Adrenal gland (tissue), 12 donors: ENCODE results near the gene GRIN1. TPM values are rescaled to one million over a fixed set of nuclear protein-coding genes. Genes with fewer than 3 reads are reported as not detected.
A peak's percentile ranks its signal among the peaks of the same experiment; 100 is the strongest.
"Not testable (repeated sequence)": the region's sequence is repeated elsewhere in the genome, so short reads cannot be mapped to it uniquely, and the experiment has no call there.

Source experiments
- DNase-seq, 7 donors: peaks; one replicate each; pipeline ENCODE4 v3.0.0-alpha.2; 2019 to 2020
- H3K27ac ChIP-seq, 5 donors: fragments of 200-600 bp; sonication (generic) in 4 of 5; 1 replicate in 3 of 5; 2 replicates in 2 of 5; pipeline versions ENCODE4 v1.5.1 to v1.8.0; 2016 to 2020; ENCODE audit warnings: mild to moderate bottlenecking in 1 of 5
- H3K27me3 ChIP-seq: fragments of 200-600 bp; 2 replicates; pipeline ENCODE4 v1.8.0; 2021
- H3K36me3 ChIP-seq, 2 donors: fragments of 200-600 bp; replicated peaks in 1 of 2; 1 replicate in 1 of 2; 2 replicates in 1 of 2; pipeline versions ENCODE4 v1.5.1 to v1.8.0; 2018 to 2022
- H3K4me1 ChIP-seq, 2 donors: fragments of 200-600 bp; replicated peaks in 1 of 2; 1 replicate in 1 of 2; 2 replicates in 1 of 2; pipeline versions ENCODE4 v1.5.1 to v1.8.0; 2018 to 2021
- H3K4me3 ChIP-seq, 4 donors: fragments of 200-600 bp; sonication (generic) in 3 of 4; one replicate each; pipeline ENCODE4 v1.5.1; 2016 to 2018
- H3K9me3 ChIP-seq, 3 donors: fragments of 200-600 bp; sonication (generic) in 1 of 3; replicated peaks in 1 of 3; 1 replicate in 2 of 3; 2 replicates in 1 of 3; pipeline versions ENCODE4 v1.5.1 to v1.8.0; 2016 to 2021
- POLR2A ChIP-seq, 2 donors: fragments of 450-650 bp; IDR thresholded peaks; one replicate each; pipeline ENCODE4 v1.6.1; 2017; ENCODE audit warnings: antibody characterized with exemption in 2 of 2, mild to moderate bottlenecking in 2 of 2, moderate library complexity in 1 of 2
- WGBS, 4 donors: extraction: QIAGEN DNeasy Blood & Tissue Kit in 2 of 4; methylation state at CpG; one replicate each; pipeline versions ENCODE4 v1.1.5 to v1.1.7; 2013 to 2017; 5-methylcytosine and 5-hydroxymethylcytosine counted together
- intact Hi-C, 2 donors: fragments of 100-400 bp; cut with DNase I; formaldehyde crosslinking; loops; one replicate each; pipeline versions ENCODE4 v1.14.1 to v1.15.0; 2022 to 2023
- polyA plus RNA-seq, 3 donors: library from polyadenylated mRNA; stranded (reverse); fragments of 200-250 nt in 2 of 3; fragments of 350-450 nt in 1 of 3; fragmentation: Illumina TruSeq in 1 of 3; extraction: RNeasy Lipid Tissue Mini Kit (QIAGEN cat#74804) in 1 of 3; gene quantifications; one replicate each; pipeline ENCODE4 v1.2.3, GENCODE V29; 2013 to 2014
- total RNA-seq, 9 donors: library from RNA; depleted of rRNA in 4 of 9; stranded (reverse); fragments of >200 nt in 4 of 9; fragments of 120-200 nt in 1 of 9; fragmentation: NEBNext Ultra II Directional in 1 of 9; extraction: Animal tissue kit (Norgen Biotek cat#: 25700) in 1 of 9; gene quantifications; one replicate each; pipeline versions ENCODE4 v1.1.0 to v1.2.4, GENCODE V29; 2013 to 2023
- TF ChIP-seq, protein P1 (sequence below), 6 experiments: fragments of 450-650 bp in 4 of 6; fragments of 200-600 bp in 2 of 6; sonication (generic) in 1 of 6; IDR thresholded peaks; 1 replicate in 5 of 6; 2 replicates in 1 of 6; pipeline versions ENCODE4 v1.5.1 to v1.8.0; 2016 to 2021; ENCODE audit warnings: antibody characterized with exemption in 6 of 6, mild to moderate bottlenecking in 2 of 6, moderate library complexity in 1 of 6
- donor health status: healthy with polysubstance abuse.
- donor health status: Bipolar disorder and iron deficiency.
- donor health status: DM: yes; HTN: yes; CAD: no.
- donor health status: DM: no; HTN: no; CAD: no.
- donor health status: DM: no; HTN: no; CAD: no.
- donor health status: DM: yes; HTN: yes; CAD: no.

The GRIN1 gene
- total and polyA plus RNA-seq, 12 donors = 0.04 to 0.28 (median 0.10) TPM; not detected in 5

DNA sequence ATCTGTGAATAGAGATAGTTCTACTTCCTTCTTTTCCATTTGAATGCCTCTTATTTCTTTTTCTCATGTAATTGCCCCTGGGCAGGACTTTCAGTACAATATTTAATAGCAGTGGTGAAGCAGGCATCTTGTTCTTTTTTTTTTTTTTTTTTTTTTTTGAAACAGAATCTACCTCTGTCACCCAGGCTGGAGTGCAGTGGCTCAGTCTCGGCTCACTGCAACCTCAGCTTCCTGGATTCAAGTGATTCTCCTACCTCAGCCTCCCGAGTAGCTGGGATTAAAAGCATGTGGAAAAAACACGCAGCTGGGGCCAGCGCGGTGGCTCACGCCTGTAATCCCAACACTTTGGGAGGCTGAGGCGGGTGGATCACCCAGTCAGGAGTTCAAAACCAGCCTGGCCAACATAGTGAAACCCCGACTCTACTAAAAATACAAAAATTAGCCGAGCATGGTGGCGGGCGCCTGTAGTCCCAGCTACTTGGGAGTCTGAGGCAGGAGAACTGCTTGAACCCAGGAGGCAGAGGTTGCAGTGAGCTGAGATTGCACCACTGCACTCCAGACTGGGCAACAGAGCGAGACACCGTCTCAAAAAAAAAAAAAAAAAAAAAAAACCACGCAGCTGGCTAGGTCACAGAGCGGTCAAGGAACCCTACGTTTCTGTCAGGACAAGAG, 16.0 kb upstream of the GRIN1 start:
- H3K27me3 ChIP-seq, H3K27ac ChIP-seq, intact Hi-C loops, DNase-seq, H3K36me3 ChIP-seq, H3K4me1 ChIP-seq, H3K4me3 ChIP-seq, H3K9me3 ChIP-seq: not testable (repeated sequence)
- WGBS, 4 donors = 81 to 91% (median 84%) methylated on average over 16 of the region's 16 CpGs

DNA sequence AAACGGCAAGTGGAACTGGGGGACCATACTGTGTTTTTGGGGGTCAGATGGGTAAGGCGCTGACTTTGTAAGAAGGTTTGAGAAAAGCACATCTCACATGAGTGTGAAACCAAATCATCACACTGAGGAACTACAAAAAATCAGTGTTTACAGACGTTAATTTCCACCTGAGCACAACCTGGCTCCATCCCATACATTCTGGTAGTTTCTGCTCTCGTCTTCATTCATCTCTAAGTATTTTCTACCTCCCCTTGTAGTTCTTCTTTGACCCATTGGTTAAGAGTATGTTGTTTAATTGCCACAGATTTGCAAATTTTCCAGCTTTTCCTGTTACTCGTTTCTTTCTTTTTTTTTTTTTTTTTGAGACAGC, 15.5 kb upstream of the GRIN1 start:
- no peak for TF ChIP-seq POLR2A (IDR thresholded peaks at IDR 0.05)
- TF ChIP-seq, protein P1, sequence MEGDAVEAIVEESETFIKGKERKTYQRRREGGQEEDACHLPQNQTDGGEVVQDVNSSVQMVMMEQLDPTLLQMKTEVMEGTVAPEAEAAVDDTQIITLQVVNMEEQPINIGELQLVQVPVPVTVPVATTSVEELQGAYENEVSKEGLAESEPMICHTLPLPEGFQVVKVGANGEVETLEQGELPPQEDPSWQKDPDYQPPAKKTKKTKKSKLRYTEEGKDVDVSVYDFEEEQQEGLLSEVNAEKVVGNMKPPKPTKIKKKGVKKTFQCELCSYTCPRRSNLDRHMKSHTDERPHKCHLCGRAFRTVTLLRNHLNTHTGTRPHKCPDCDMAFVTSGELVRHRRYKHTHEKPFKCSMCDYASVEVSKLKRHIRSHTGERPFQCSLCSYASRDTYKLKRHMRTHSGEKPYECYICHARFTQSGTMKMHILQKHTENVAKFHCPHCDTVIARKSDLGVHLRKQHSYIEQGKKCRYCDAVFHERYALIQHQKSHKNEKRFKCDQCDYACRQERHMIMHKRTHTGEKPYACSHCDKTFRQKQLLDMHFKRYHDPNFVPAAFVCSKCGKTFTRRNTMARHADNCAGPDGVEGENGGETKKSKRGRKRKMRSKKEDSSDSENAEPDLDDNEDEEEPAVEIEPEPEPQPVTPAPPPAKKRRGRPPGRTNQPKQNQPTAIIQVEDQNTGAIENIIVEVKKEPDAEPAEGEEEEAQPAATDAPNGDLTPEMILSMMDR (IDR thresholded peaks at IDR 0.05) = no peak
- Histone ChIP-seq H3K36me3 (no peaks in the 10 kb centered on the region), H3K27ac (no peak overlapping the region), H3K9me3 (no peaks in the 10 kb centered on the region), H3K27me3 (no peaks in the 10 kb centered on the region), H3K4me1 (peaks cover 14% of the 10 kb centered on the region in 2 donors), H3K4me3 (no peak overlapping the region)
- intact Hi-C loops = no loop called here
- 71 to 78% (median 72%) methylated on average over 5 of the region's 5 CpGs for WGBS, 4 donors
- no peak for DNase-seq

DNA sequence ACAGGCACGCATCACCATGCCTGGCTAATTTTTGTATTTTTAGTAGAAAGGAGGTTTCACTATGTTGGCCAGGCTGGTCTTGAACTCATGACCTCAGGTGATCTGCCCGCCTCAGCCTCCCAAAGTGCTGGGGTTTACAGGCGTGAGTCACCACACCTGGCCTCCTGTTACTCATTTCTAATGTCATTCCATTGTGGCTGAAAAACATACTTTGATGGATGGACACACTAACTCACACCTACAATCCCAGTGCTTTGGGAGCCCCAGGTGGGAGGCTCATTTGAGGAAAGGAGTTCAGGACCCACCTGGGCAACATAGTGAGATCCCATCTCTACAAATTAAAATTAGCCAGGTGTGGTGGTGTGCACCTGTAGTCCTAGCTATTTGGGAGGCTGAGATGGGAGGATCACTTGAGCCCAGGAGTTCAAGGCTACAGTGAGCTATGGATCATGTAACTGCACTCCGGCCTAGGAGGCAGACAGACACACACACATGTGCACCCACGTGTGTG, 14.9 kb upstream of the GRIN1 start:
- H3K27ac ChIP-seq, H3K36me3 ChIP-seq, H3K4me3 ChIP-seq, DNase-seq, H3K27me3 ChIP-seq, H3K9me3 ChIP-seq, intact Hi-C loops: not testable (repeated sequence)
- peaks cover 14 to 20% of the 10 kb centered on the region in 2 donors for H3K4me1 ChIP-seq
- 76 to 90% (median 85%) methylated on average over 5 of the region's 5 CpGs for WGBS, 4 donors

DNA sequence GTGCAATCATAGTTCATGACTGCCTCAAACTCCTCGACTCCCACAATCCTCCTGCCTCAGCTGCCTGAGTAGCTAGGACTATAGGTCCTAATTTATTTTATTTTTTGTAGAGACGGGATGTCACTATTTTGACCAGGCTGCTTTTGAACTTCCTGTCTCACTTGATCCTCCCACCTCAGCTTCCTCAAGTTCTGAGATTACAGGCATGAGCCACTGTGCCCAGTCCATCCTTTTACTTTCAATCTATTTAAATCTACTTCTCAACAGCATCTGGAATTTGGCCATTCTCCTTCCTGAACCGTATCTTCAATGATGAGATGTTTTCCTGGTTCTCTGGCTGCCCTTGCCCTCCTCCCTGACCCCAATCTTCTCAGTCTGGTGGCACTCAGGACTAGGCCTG, 12.2 kb upstream of the GRIN1 start:
- TF ChIP-seq POLR2A (IDR thresholded peaks at IDR 0.05) = no peak
- TF ChIP-seq, protein P1 (IDR thresholded peaks at IDR 0.05) = no peak
- Histone ChIP-seq H3K4me1 (peaks cover 16 to 26% of the 10 kb centered on the region in 2 donors), H3K9me3 (no peaks in the 10 kb centered on the region), H3K36me3 (no peaks in the 10 kb centered on the region), H3K27me3 (no peaks in the 10 kb centered on the region), H3K4me3 (peak overlapping the region in 1 of 4 donors; percentile 17), H3K27ac (peak overlapping the region in 2 of 5 donors; percentile 8 to 78)
- DNase-seq = no peak
- WGBS, 4 donors = 46 to 50% (median 47%) methylated on average over 3 of the region's 3 CpGs
- intact Hi-C loops = no loop called here

DNA sequence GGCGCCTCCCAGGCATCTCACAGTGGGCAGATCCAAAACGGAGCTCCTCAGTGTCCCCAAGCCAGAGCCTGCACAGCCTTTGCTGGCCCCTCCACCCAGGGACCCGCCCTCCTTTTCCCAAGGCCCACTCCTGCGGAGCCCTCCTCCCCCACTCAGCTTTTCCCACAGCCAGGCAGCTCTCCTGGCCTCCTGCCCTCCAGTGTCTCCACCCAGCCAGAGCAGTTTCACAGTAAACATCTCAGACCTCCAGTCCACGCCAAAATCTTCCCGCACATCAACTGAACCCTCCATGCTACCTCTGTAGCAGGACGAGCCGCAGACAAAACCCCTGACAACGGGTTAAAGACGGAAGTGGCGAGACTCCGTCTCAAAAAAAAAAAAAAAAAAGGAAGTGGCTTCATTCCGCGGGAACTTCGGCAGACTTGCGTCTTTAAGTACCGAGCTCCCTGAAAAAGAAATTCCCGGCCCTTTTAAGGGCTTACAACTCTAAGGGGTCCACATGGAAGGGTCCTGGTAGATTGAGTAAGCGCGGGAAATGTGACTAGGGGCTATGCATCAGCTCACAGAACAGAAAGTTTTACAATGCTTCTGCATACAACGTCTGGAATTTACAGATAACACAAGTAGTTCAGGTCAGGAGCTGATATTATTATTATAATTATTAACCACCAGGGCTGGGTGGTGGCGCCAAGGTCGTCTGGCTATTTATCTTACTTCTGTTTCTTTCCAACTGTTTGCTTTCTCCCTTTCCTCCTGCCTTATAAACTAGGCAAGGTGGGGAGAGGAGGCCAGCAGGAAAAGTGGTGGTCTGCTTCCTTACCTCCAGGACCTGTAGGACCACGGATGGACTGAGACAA, 11.4 kb upstream of the GRIN1 start:
- Histone ChIP-seq H3K36me3 (no peaks in the 10 kb centered on the region), H3K9me3 (no peaks in the 10 kb centered on the region), H3K4me3 (peak overlapping the region in 1 of 4 donors; percentile 17), H3K27me3 (no peaks in the 10 kb centered on the region), H3K4me1 (peaks cover 15 to 26% of the 10 kb centered on the region in 2 donors), H3K27ac (peak overlapping the region in 2 of 5 donors; percentile 8 to 78)
- DNase-seq = no peak
- WGBS, 4 donors = 42 to 53% (median 49%) methylated on average over 24 of the region's 24 CpGs
- intact Hi-C loops = no loop called here
- no peak for TF ChIP-seq POLR2A (IDR thresholded peaks at IDR 0.05)
- TF ChIP-seq, protein P1 (IDR thresholded peaks at IDR 0.05) = no peak
